Kidney (tissue), 14 donors: ENCODE data around the gene EXOC3L1. TPM values are rescaled to one million over a fixed set of nuclear protein-coding genes. Genes with fewer than 3 reads are reported as not detected.

Source experiments
- DNase-seq, 5 donors: peaks; one replicate each; pipeline ENCODE4 v3.0.0-alpha.2; 2013 to 2020
- FAIRE-seq: peaks from 2 replicates; lab custom pipeline; 2012; peaks lifted over from hg19 to GRCh38; lab: Jason Lieb, UNC
- H3K27ac ChIP-seq, 2 donors: one replicate each; pipeline ENCODE4 v1.7.0; 2013; ENCODE audit warnings: low read depth in 2 of 2, low read length in 2 of 2, inconsistent platforms in 1 of 2
- H3K27me3 ChIP-seq: one replicate; pipeline ENCODE4 v1.7.1; 2013; ENCODE audit warnings: low read length, inconsistent platforms; ENCODE audit not compliant: control insufficient read depth, insufficient read depth
- H3K36me3 ChIP-seq, 3 donors: one replicate each; pipeline versions ENCODE4 v1.7.0 to v1.7.1; 2013; ENCODE audit warnings: low read length in 3 of 3, control low read depth in 1 of 3, inconsistent platforms in 1 of 3; ENCODE audit not compliant: insufficient read depth in 3 of 3, control insufficient read depth in 2 of 3
- H3K4me1 ChIP-seq, 3 donors: one replicate each; pipeline versions ENCODE4 v1.7.0 to v1.7.1; 2013; ENCODE audit warnings: low read length in 3 of 3, inconsistent platforms in 1 of 3, low read depth in 1 of 3; ENCODE audit not compliant: control insufficient read depth in 2 of 3, insufficient read depth in 2 of 3
- H3K4me3 ChIP-seq, 3 donors: one replicate each; pipeline versions ENCODE4 v1.7.0 to v1.8.1; 2013; ENCODE audit warnings: low read length in 3 of 3, control low read depth in 1 of 3, inconsistent platforms in 1 of 3
- H3K9ac ChIP-seq, 3 donors: one replicate each; pipeline versions ENCODE4 v1.7.0 to v1.7.1; 2013; ENCODE audit warnings: low read length in 3 of 3, control low read depth in 1 of 3, inconsistent platforms in 1 of 3
- H3K9me3 ChIP-seq, 3 donors: one replicate each; pipeline versions ENCODE4 v1.7.0 to v1.7.1; 2013; ENCODE audit warnings: low read length in 3 of 3, control low read depth in 1 of 3, inconsistent platforms in 1 of 3; ENCODE audit not compliant: control insufficient read depth in 2 of 3, insufficient read depth in 1 of 3
- intact Hi-C: fragments of 100-400 bp; cut with DNase I; formaldehyde crosslinking; loops from one replicate; pipeline ENCODE4 v1.11.1; 2022
- polyA plus RNA-seq: library from polyadenylated mRNA; stranded (reverse); fragments of 350-450 nt; fragmentation: Illumina TruSeq; extraction: RNeasy Lipid Tissue Mini Kit (QIAGEN cat#74804); gene quantifications from one replicate; pipeline ENCODE4 v1.2.3, GENCODE V29; 2014; ENCODE audit warnings: low read depth, low replicate concordance; ENCODE audit not compliant: insufficient read depth
- total RNA-seq: library from RNA; stranded (reverse); fragmentation: NEBNext Ultra II Directional; extraction: Animal tissue kit (Norgen Biotek cat#: 25700); gene quantifications from one replicate; pipeline ENCODE4 v1.2.1, GENCODE V29; 2021
- TF ChIP-seq, protein P1 (sequence below): IDR thresholded peaks from 3 replicates; pipeline ENCODE4 v1.5.1; 2012; ENCODE audit warnings: mild to moderate bottlenecking, moderate library complexity, borderline replicate concordance; ENCODE audit not compliant: insufficient read depth; ENCODE audit errors: extremely low read depth
- donor health status: control.
- donor health status: control.
- donor health status: control.
- donor health status: control.
- donor health status: control.
- donor health status: DM: yes; HTN: yes; CAD: no.
- donor health status: Normal renal cell carcinoma (clear cell type).

The EXOC3L1 gene
- total and polyA plus RNA-seq, 2 donors from 2014 or later, result 7.2 to 9.9 TPM

DNA sequence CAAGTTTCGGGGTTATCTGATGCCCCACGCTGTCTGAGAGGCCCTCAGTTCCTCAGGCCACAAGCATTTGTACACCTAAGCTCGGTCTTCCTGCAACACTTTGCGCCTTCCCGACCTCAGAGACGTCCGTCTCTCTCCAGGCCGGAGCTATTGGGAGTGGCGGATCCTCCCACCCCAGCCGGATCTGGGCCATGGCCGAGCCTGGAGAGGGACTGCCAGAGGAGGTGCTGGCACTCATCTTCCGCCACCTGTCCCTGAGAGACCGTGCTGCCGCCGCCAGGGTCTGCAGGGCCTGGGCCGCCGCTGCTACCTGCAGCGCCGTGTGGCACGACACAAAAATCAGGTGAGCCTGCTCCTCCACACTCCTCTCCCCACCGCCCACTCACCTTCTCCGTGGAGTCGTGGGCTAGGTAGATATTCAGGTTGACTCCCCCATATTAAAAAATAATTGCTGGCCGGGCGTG is 28.3 kb downstream of the EXOC3L1 start:
- Histone ChIP-seq H3K9ac (no peak overlapping the region), H3K4me3 (peak overlapping the region in 1 of 3 donors; percentile 88), H3K9me3 (no peaks in the 10 kb centered on the region), H3K27me3 (peaks cover 52% of the 10 kb centered on the region), H3K4me1 (peaks cover 0 to 43% (median 6%) of the 10 kb centered on the region in 3 donors), H3K27ac (no peak overlapping the region), H3K36me3 (no peaks in the 10 kb centered on the region)
- FAIRE-seq, result no peak
- intact Hi-C loops, result no loop called here
- TF ChIP-seq, protein P1, sequence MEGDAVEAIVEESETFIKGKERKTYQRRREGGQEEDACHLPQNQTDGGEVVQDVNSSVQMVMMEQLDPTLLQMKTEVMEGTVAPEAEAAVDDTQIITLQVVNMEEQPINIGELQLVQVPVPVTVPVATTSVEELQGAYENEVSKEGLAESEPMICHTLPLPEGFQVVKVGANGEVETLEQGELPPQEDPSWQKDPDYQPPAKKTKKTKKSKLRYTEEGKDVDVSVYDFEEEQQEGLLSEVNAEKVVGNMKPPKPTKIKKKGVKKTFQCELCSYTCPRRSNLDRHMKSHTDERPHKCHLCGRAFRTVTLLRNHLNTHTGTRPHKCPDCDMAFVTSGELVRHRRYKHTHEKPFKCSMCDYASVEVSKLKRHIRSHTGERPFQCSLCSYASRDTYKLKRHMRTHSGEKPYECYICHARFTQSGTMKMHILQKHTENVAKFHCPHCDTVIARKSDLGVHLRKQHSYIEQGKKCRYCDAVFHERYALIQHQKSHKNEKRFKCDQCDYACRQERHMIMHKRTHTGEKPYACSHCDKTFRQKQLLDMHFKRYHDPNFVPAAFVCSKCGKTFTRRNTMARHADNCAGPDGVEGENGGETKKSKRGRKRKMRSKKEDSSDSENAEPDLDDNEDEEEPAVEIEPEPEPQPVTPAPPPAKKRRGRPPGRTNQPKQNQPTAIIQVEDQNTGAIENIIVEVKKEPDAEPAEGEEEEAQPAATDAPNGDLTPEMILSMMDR, result no peak
- peak in 2 of 5 donors; percentile 53 to 78 for DNase-seq

DNA sequence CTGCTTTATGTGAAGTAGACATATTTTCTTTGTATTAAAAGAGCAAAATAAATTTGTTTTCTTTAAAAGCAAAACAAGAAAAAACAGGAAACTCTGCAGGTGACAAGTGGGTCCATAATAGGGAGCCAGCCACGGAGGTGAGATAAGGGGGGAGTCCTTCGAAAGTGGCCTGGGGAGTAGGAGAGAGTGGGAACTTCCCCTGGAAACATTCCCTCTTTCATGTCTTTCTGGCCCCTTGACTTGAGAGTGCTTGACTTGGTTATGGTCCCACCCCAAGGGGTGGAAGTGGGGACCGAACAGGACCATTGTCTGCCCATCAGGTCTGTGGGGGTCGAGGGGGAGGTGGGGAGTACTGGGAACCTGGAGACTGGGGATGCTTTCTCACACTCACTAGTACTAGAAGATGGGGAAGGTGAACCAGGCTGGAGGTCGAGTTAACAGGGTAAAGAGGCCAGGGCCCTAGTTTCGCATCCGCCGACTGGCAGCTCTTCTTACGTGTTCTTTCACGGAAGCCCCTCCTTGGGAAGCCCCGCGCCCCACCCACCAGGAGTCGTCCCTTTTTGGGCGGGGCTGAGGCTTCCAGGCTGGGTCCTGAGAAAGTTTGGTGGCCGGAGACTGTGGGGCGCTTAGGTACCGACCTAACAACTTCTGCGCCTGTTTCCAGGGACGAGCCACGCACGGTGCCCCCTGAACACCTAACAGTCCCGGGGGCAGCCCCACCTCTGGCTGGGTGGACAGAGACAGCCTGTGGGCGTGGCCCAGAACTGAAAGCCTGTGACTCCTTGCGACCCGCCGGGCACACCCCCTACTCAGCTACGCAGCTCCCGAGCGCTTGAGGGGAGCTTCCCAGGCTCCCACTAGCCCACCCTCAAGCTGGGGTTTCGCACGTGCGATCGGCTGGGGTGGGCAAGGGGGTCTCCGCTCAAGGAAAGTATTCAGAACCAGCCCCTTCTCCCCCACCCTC is 31.0 kb downstream of the EXOC3L1 start:
- H3K36me3 ChIP-seq, result no peaks in the 10 kb centered on the region
- peak overlapping the region in 2 of 3 donors; percentile 18 to 90 for H3K9ac ChIP-seq
- H3K4me1 ChIP-seq, result peaks cover 0 to 40% (median 6%) of the 10 kb centered on the region in 3 donors
- H3K4me3 ChIP-seq, result peak overlapping the region; percentile 33 to 88 (median 77)
- H3K27ac ChIP-seq, result peak overlapping the region; percentile 8 to 67
- H3K27me3 ChIP-seq, result peaks cover 54% of the 10 kb centered on the region
- FAIRE-seq, result no peak
- intact Hi-C loops, result no loop called here
- no peaks in the 10 kb centered on the region for H3K9me3 ChIP-seq
- DNase-seq, result peak in 4 of 5 donors; percentile 10 to 91 (median 61)
- TF ChIP-seq, protein P1, result no peak

DNA sequence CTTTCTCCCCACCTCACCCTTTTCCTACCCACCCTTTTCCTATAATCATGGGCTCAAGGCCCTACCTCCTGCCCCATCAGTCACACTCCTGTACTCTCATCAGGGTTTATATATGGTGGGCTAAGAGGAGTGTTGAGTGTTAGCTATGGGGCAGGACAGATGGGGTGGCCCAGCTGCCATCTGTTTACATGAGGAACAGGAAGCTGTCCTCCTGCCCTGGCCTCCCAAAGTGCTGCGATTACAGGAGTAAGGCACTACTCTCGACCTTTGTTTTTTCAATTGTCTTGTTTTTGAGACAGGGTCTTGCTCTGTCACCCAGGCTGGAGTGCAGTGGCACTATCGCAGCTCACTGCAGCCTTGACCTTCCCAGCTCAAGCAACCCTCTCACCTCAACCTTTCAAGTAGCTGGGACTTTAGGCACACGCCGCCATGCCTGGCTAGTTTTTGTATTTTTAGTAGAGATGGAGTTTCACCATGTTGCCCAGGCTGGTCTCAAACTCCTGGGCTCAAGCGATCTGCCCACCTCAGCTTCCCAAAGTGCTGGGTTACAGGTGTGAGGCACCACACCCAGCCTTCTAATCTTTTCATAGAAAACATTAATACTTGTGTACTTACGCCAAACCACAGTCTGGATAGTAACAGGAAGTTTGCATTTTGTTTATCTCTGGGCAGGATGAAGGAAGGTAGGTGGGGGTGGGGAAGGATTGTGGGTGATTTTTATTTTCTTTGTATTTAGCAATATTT is 31.9 kb downstream of the EXOC3L1 start:
- H3K9ac ChIP-seq, result no peak overlapping the region
- H3K4me1 ChIP-seq, result peaks cover 0 to 32% (median 6%) of the 10 kb centered on the region in 3 donors
- peaks cover 54% of the 10 kb centered on the region for H3K27me3 ChIP-seq
- no peaks in the 10 kb centered on the region for H3K36me3 ChIP-seq
- intact Hi-C loops, result no loop called here
- FAIRE-seq, result no peak
- DNase-seq, result peak in 1 of 5 donors; percentile 40
- no peak overlapping the region for H3K4me3 ChIP-seq
- TF ChIP-seq, protein P1, result no peak
- no peak overlapping the region for H3K27ac ChIP-seq
- H3K9me3 ChIP-seq, result no peaks in the 10 kb centered on the region
